Natural killer cell (primary cell): ENCODE measurements around the gene SIGLEC15. TPM values are rescaled to one million over a fixed set of nuclear protein-coding genes. Genes with fewer than 3 reads are reported as not detected.

Source experiments
- ATAC-seq, 3 donors: fragments of 150-1000 bp in 2 of 3; fragments of 200-7000 bp in 1 of 3; cut with Tn5 transposase; 1 replicate in 1 of 3; 2 replicates in 2 of 3; pipeline ENCODE4 v1.10.0; 2021; ENCODE audit warnings: mild to moderate bottlenecking in 2 of 3, moderate library complexity in 2 of 3
- DNase-seq, 2 donors: peaks; one replicate each; pipeline versions ENCODE4 v3.0.0 to v3.0.0-alpha.2; 2013 to 2021; ENCODE audit warnings: mixed read lengths in 1 of 2
- H3K27ac ChIP-seq: one replicate; pipeline ENCODE4 v1.5.1; 2013; ENCODE audit warnings: mild to moderate bottlenecking, low read length
- H3K27me3 ChIP-seq: one replicate; pipeline ENCODE4 v1.6.1; 2013; ENCODE audit warnings: low read length; ENCODE audit not compliant: control insufficient read depth, insufficient read depth
- H3K36me3 ChIP-seq: one replicate; pipeline ENCODE4 v1.6.1; 2013; ENCODE audit warnings: low read length; ENCODE audit not compliant: control insufficient read depth, insufficient read depth
- H3K4me1 ChIP-seq: one replicate; pipeline ENCODE4 v1.6.1; 2013; ENCODE audit warnings: low read length; ENCODE audit not compliant: control insufficient read depth, insufficient read depth
- H3K4me3 ChIP-seq: one replicate; pipeline ENCODE4 v1.5.1; 2013; ENCODE audit warnings: low read length
- H3K9me3 ChIP-seq: one replicate; pipeline ENCODE4 v1.6.1; 2013; ENCODE audit warnings: low read length; ENCODE audit not compliant: control insufficient read depth, insufficient read depth
- H3K27ac Mint-ChIP-seq, 2 donors: one replicate each; pipeline ENCODE4 v1.8.0; 2022; ENCODE audit warnings: mild to moderate bottlenecking in 2 of 2, mixed read lengths in 2 of 2, moderate library complexity in 1 of 2
- H3K27me3 Mint-ChIP-seq, 2 donors: one replicate each; pipeline ENCODE4 v1.8.0; 2022; ENCODE audit warnings: low read depth in 2 of 2, mixed read lengths in 2 of 2
- H3K36me3 Mint-ChIP-seq: one replicate; pipeline ENCODE4 v1.8.0; 2022; ENCODE audit warnings: mixed read lengths
- H3K4me1 Mint-ChIP-seq, 2 donors: one replicate each; pipeline ENCODE4 v1.8.0; 2022; ENCODE audit warnings: mixed read lengths in 2 of 2
- H3K4me3 Mint-ChIP-seq: one replicate; pipeline ENCODE4 v1.8.0; 2022; ENCODE audit warnings: mild to moderate bottlenecking, moderate library complexity, mixed read lengths
- H3K9me3 Mint-ChIP-seq, 2 donors: one replicate each; pipeline ENCODE4 v1.8.0; 2022; ENCODE audit warnings: mixed read lengths in 2 of 2
- WGBS: methylation state at CpG from one replicate; pipeline ENCODE4 v1.1.7; 2013; ENCODE audit warnings: missing lambda C conversion rate; ENCODE audit not compliant: insufficient coverage; 5-methylcytosine and 5-hydroxymethylcytosine counted together
- intact Hi-C: fragments of 100-400 bp; cut with micrococcal nuclease; formaldehyde crosslinking; loops from one replicate; pipeline ENCODE4 v1.14.2; 2022
- total RNA-seq, 4 donors: library from RNA; stranded (reverse); fragments of 120-200 nt in 1 of 4; gene quantifications; one replicate each; pipeline versions ENCODE4 v1.2.3 to v1.2.4, GENCODE V29; 2013 to 2022
- TF ChIP-seq, protein P1 (sequence below): fragments of 200-600 bp; IDR thresholded peaks from one replicate; pipeline ENCODE4 v1.8.0; 2022; ENCODE audit warnings: antibody characterized with exemption

SIGLEC15 gene
- total RNA-seq, 3 donors from 2014 or later (not counting 1 experiment from before 2014, with no cell fraction given) = not detected

DNA sequence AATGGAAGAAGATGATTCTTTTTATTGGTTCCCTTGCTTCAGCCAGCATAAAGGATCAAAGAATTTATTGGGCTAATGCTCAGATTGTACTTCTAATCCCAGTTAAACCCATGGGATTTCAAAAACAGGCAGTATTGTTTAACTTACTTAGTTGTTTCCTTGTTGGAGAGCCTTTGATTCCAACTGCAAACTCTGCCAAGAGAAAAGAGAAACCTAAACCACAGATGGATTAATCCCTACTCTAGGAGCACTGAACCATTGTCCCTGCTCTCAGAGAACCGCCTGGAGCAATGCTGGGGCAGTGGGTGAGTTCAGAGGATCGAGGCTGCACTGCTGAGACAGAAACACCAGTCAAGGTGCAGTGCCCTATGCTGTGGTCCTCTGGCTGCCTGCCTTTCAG lies 44.9 kb upstream of the SIGLEC15 start:
- Histone ChIP-seq H3K9me3 (no peaks in the 10 kb centered on the region), H3K27me3 (no peaks in the 10 kb centered on the region), H3K4me3 (no peak overlapping the region), H3K36me3 (no peaks in the 10 kb centered on the region), H3K4me1 (peaks cover 22% of the 10 kb centered on the region), H3K27ac (no peak overlapping the region)
- H3K27me3 Mint-ChIP-seq = peaks cover 0 to 8% of the 10 kb centered on the region in 2 donors
- no peaks in the 10 kb centered on the region for H3K9me3 Mint-ChIP-seq
- WGBS = 93% methylated on average over 2 of the region's 2 CpGs
- no peaks in the 10 kb centered on the region for H3K36me3 Mint-ChIP-seq
- no peak overlapping the region for H3K27ac Mint-ChIP-seq
- DNase-seq (no peak), ATAC-seq (no peak)
- TF ChIP-seq, protein P1, sequence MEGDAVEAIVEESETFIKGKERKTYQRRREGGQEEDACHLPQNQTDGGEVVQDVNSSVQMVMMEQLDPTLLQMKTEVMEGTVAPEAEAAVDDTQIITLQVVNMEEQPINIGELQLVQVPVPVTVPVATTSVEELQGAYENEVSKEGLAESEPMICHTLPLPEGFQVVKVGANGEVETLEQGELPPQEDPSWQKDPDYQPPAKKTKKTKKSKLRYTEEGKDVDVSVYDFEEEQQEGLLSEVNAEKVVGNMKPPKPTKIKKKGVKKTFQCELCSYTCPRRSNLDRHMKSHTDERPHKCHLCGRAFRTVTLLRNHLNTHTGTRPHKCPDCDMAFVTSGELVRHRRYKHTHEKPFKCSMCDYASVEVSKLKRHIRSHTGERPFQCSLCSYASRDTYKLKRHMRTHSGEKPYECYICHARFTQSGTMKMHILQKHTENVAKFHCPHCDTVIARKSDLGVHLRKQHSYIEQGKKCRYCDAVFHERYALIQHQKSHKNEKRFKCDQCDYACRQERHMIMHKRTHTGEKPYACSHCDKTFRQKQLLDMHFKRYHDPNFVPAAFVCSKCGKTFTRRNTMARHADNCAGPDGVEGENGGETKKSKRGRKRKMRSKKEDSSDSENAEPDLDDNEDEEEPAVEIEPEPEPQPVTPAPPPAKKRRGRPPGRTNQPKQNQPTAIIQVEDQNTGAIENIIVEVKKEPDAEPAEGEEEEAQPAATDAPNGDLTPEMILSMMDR = no peak
- H3K4me1 Mint-ChIP-seq = peaks cover 17 to 25% of the 10 kb centered on the region in 2 donors
- no peak overlapping the region for H3K4me3 Mint-ChIP-seq
- intact Hi-C loops = no loop called here

DNA sequence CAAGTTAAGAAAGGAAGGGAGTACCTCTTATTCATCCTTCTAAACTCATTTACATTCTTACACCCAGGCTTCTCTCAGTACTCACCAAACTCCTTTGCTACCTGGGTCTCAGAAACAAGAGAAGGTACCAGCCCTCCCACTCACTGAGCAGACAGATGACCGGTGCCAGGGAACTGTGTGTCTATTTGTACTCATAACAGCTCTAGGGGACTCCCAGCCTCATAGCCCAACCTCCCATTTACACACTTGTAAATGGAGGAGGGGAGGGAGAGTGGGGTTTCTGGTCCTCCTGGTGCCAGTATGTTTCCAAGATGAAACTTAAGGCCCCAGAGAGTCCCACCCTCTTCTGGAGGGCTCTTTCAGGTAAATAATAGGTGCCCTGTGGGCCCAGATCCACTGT lies 42.8 kb upstream of the SIGLEC15 start:
- H3K36me3 ChIP-seq = no peaks in the 10 kb centered on the region
- DNase-seq (no peak), ATAC-seq (no peak)
- Mint-ChIP-seq H3K27ac (no peak overlapping the region), H3K4me3 (no peak overlapping the region), H3K36me3 (no peaks in the 10 kb centered on the region), H3K9me3 (no peaks in the 10 kb centered on the region), H3K27me3 (peaks cover 0 to 8% of the 10 kb centered on the region in 2 donors), H3K4me1 (peaks cover 12 to 18% of the 10 kb centered on the region in 2 donors)
- no peaks in the 10 kb centered on the region for H3K27me3 ChIP-seq
- 86% methylated on average over 1 of the region's 1 CpG for WGBS
- peaks cover 19% of the 10 kb centered on the region for H3K4me1 ChIP-seq
- H3K9me3 ChIP-seq = no peaks in the 10 kb centered on the region
- H3K27ac ChIP-seq = no peak overlapping the region
- TF ChIP-seq, protein P1 = no peak
- no peak overlapping the region for H3K4me3 ChIP-seq
- intact Hi-C loops = no loop called here

DNA sequence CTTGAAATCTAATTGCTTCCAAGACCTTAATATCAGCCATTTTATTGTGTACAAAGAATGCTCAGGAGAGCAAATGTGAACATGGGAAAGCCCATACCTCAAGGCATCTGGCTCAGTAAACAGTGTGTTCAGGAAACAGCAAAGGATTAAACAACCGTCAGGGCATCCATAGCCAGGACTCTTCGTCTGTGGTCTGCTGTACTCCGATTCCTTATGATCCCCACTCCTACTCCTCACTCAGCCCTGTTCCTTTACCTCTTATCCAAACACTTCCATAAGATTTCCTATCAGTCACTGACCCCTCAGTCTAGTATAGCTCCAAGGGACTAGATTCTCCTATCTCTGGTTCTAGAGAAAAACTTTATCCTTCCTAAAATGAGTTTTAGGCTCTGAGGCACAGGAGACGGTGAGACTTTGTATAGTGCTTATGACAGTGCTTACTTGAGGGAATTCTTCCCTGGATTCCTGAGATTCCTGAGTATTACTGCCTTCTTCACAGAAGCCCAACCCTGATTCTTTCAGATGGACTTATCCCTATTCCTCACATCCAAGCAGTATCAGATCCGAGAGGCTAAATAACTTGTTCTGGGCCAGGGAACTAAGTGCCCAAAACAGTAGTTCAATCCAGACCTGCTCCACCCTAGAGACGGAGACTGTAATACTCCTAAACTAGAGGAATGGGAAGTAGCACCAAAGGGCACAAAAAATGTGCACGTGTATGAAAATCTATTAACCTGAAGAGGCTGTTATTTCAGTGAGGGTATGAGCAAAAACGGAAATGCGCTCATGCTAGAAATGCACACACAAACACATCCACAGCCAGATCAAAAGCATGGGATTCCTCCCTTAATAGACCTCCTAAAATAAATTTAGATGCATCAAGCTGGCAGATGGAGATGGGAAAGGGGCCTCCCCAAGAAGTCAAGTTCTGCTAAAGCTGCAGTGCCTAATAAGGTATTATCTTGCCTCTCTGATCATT lies 42.1 kb upstream of the SIGLEC15 start:
- no peaks in the 10 kb centered on the region for H3K9me3 ChIP-seq
- H3K36me3 ChIP-seq = no peaks in the 10 kb centered on the region
- no peak overlapping the region for H3K4me3 Mint-ChIP-seq
- ATAC-seq = no peak
- H3K27me3 Mint-ChIP-seq = peaks cover 0 to 5% of the 10 kb centered on the region in 2 donors
- 93% methylated on average over 6 of the region's 9 CpGs for WGBS
- DNase-seq = no peak
- H3K9me3 Mint-ChIP-seq = no peaks in the 10 kb centered on the region
- peaks cover 12 to 18% of the 10 kb centered on the region in 2 donors for H3K4me1 Mint-ChIP-seq
- TF ChIP-seq, protein P1 = no peak
- no peak overlapping the region for H3K27ac Mint-ChIP-seq
- H3K36me3 Mint-ChIP-seq = no peaks in the 10 kb centered on the region
- H3K4me3 ChIP-seq = no peak overlapping the region
- intact Hi-C loops = loop anchor here (2.0 kb wide), 1 partner anchor 97 kb away; no protein-coding TSS in a partner anchor
- H3K27ac ChIP-seq = no peak overlapping the region
- H3K27me3 ChIP-seq = no peaks in the 10 kb centered on the region
- H3K4me1 ChIP-seq = peaks cover 19% of the 10 kb centered on the region
